ENCODE measurements around the gene MAP3K2.

- TF ChIP-seq CTCF (IDR thresholded peaks at IDR 0.05; ENCODE audit: extremely low read depth in 1 of 2, insufficient read depth in 1 of 2, low read depth in 1 of 2, low read length in 2 of 2) (no peak), POLR2A (IDR thresholded peaks at IDR 0.05; ENCODE audit: low read depth, low read length) (no peak), FOS (IDR thresholded peaks at IDR 0.05; ENCODE audit: borderline replicate concordance, insufficient read depth, low read length) (peak; percentile 86), MAX (IDR thresholded peaks at IDR 0.05; ENCODE audit: insufficient read depth, insufficient read length) (no peak), EZH2 (IDR thresholded peaks at IDR 0.05; ENCODE audit: borderline replicate concordance, low read depth, low read length, severe bottlenecking) (no peak), POLR2AphosphoS5 (IDR thresholded peaks at IDR 0.05; ENCODE audit: insufficient read depth, low read depth, low read length) (peak; percentile 23), MYC (IDR thresholded peaks at IDR 0.05; ENCODE audit: low read depth, low read length) (no peak)
Observed at GRCh38 chr2:127398239-127398590, 10.4 kb upstream of the MAP3K2 start.
